Prostate gland (tissue), 2 donors: ENCODE measurements around the gene HYLS1. TPM values are rescaled to one million over a fixed set of nuclear protein-coding genes. Genes with fewer than 3 reads are reported as not detected.

ENCODE experiments used
- DNase-seq: peaks from one replicate; pipeline ENCODE4 v3.0.0-alpha.2; 2019; ENCODE audit warnings: low spot score
- H3K27ac ChIP-seq, 2 donors: fragments of 200-600 bp; sonication (generic); 2 replicates each; pipeline ENCODE4 v1.5.1; 2017 to 2019
- H3K27me3 ChIP-seq: fragments of 200-600 bp; sonication (generic); replicated peaks from 2 replicates; pipeline ENCODE4 v1.5.1; 2019; ENCODE audit not compliant: insufficient read depth
- H3K36me3 ChIP-seq, 2 donors: fragments of 200-600 bp; sonication (generic); 1 replicate in 1 of 2; 2 replicates in 1 of 2; pipeline versions ENCODE4 v1.5.1 to v1.8.1; 2017 to 2019
- H3K4me1 ChIP-seq: fragments of 200-600 bp; sonication (generic); replicated peaks from 2 replicates; pipeline ENCODE4 v1.5.1; 2019
- H3K4me3 ChIP-seq, 2 donors: fragments of 200-600 bp; sonication (generic); 2 replicates each; pipeline ENCODE4 v1.5.1; 2017 to 2019
- H3K9me3 ChIP-seq: fragments of 200-600 bp; sonication (generic); 2 replicates; pipeline ENCODE4 v1.5.1; 2017
- CTCF ChIP-seq, 4 experiments: fragments of 200-600 bp in 2 of 4; fragments of 450-650 bp in 2 of 4; sonication (generic) in 2 of 4; IDR thresholded peaks; 1 replicate in 3 of 4; 2 replicates in 1 of 4; pipeline ENCODE4 v1.5.1; 2016 to 2019; ENCODE audit warnings: antibody characterized with exemption in 4 of 4, mild to moderate bottlenecking in 2 of 4, moderate library complexity in 2 of 4
- POLR2A ChIP-seq: fragments of 450-650 bp; IDR thresholded peaks from one replicate; pipeline ENCODE4 v1.6.1; 2016; ENCODE audit warnings: antibody characterized with exemption, mild to moderate bottlenecking
- POLR2AphosphoS5 ChIP-seq: sonication (generic); formaldehyde crosslinking; IDR thresholded peaks from one replicate; pipeline ENCODE4 v1.6.1; 2017; ENCODE audit warnings: antibody characterized with exemption
- WGBS: methylation state at CpG from one replicate; pipeline ENCODE4 v1.1.5; 2018; 5-methylcytosine and 5-hydroxymethylcytosine counted together
- intact Hi-C: fragments of 100-400 bp; cut with DNase I; formaldehyde crosslinking; loops from one replicate; pipeline ENCODE4 v1.14.2; 2022
- total RNA-seq, 2 donors: library from RNA; depleted of rRNA; stranded (reverse); fragments of >200 nt; gene quantifications; one replicate each; pipeline ENCODE4 v1.1.0, GENCODE V29; 2016

Gene HYLS1
- total RNA-seq, 2 donors from 2014 or later: 4.4 to 6.5 TPM

GRCh38 chr11:125869521-125869920 lies 17.9 kb upstream of the HYLS1 start:
- 80% methylated on average over 2 of the region's 2 CpGs for WGBS
- Histone ChIP-seq H3K4me1 (no peaks in the 10 kb centered on the region), H3K27ac (no peak overlapping the region), H3K4me3 (no peak overlapping the region), H3K9me3 (no peaks in the 10 kb centered on the region), H3K27me3 (no peaks in the 10 kb centered on the region), H3K36me3 (no peaks in the 10 kb centered on the region)
- TF ChIP-seq POLR2AphosphoS5: no peak
- no peak for TF ChIP-seq POLR2A
- TF ChIP-seq CTCF (IDR thresholded peaks at IDR 0.05): no peak
- DNase-seq: no peak
- intact Hi-C loops: no loop called here

- no peaks in the 10 kb centered on the region for H3K27me3 ChIP-seq
- intact Hi-C loops: loop anchor here (10.0 kb wide), 1 partner anchor 777 kb away; no protein-coding TSS in a partner anchor
- H3K9me3 ChIP-seq: no peaks in the 10 kb centered on the region
- no peaks in the 10 kb centered on the region for H3K4me1 ChIP-seq
- no peak for DNase-seq
- no peak overlapping the region for H3K4me3 ChIP-seq
- no peaks in the 10 kb centered on the region for H3K36me3 ChIP-seq
- 77% methylated on average over 10 of the region's 10 CpGs for WGBS
- no peak for TF ChIP-seq POLR2AphosphoS5
- no peak for TF ChIP-seq CTCF (IDR thresholded peaks at IDR 0.05)
- TF ChIP-seq POLR2A: no peak
- H3K27ac ChIP-seq: no peak overlapping the region
Measured at GRCh38 chr11:125871391-125872137, 15.9 kb upstream of the HYLS1 start.

GRCh38 chr11:125872138-125872491 lies 15.4 kb upstream of the HYLS1 start:
- Histone ChIP-seq H3K27me3 (no peaks in the 10 kb centered on the region), H3K36me3 (no peaks in the 10 kb centered on the region), H3K9me3 (no peaks in the 10 kb centered on the region), H3K4me3 (no peak overlapping the region), H3K27ac (no peak overlapping the region), H3K4me1 (no peaks in the 10 kb centered on the region)
- TF ChIP-seq POLR2A (no peak), POLR2AphosphoS5 (no peak), CTCF (IDR thresholded peaks at IDR 0.05) (no peak)
- intact Hi-C loops: loop anchor here (10.0 kb wide), 1 partner anchor 777 kb away; no protein-coding TSS in a partner anchor
- DNase-seq: no peak

GRCh38 chr11:125873881-125874555 lies 13.4 kb upstream of the HYLS1 start:
- Histone ChIP-seq H3K9me3 (no peaks in the 10 kb centered on the region), H3K36me3 (no peaks in the 10 kb centered on the region), H3K4me3 (no peak overlapping the region), H3K27ac (no peak overlapping the region), H3K27me3 (no peaks in the 10 kb centered on the region), H3K4me1 (no peaks in the 10 kb centered on the region)
- WGBS: 77% methylated on average over 20 of the region's 20 CpGs
- intact Hi-C loops: loop anchor here (2.0 to 10.0 kb wide), 2 partner anchors 247 to 779 kb away; no protein-coding TSS in a partner anchor
- no peak for DNase-seq
- TF ChIP-seq CTCF (IDR thresholded peaks at IDR 0.05) (no peak), POLR2AphosphoS5 (no peak), POLR2A (no peak)
